H1 (cell line): ENCODE measurements around the gene AP2A2. TPM values are rescaled to one million over a fixed set of nuclear protein-coding genes. Genes with fewer than 3 reads are reported as not detected.

Experiments
- CTCF ChIA-PET: fragments of 300-600 bp; sonication (Branson Sonifier 250); formaldehyde crosslinking; loops from one replicate; lab custom pipeline; 2021; ENCODE audit not compliant: partially characterized antibody; lab: Charles Lee
- POLR2A ChIA-PET: fragments of 300-600 bp; sonication (Branson Sonifier 250); formaldehyde crosslinking; loops from one replicate; lab custom pipeline; 2021; ENCODE audit warnings: inconsistent platforms; ENCODE audit not compliant: partially characterized antibody; lab: Charles Lee
- DNase-seq, 2 experiments: peaks; one replicate each; pipeline versions ENCODE4 v3.0.0 to v3.0.0-alpha.2; 2010 to 2022; ENCODE audit warnings: low spot score in 2 of 2, low read depth in 1 of 2, mixed read lengths in 1 of 2
- FAIRE-seq: peaks from 2 replicates; lab custom pipeline; 2011; peaks lifted over from hg19 to GRCh38; lab: Jason Lieb, UNC
- H2AFZ ChIP-seq: 2 replicates; pipeline ENCODE4 v1.8.1; 2012; ENCODE audit warnings: low read length, inconsistent platforms
- H2AK5ac ChIP-seq: 2 replicates; pipeline ENCODE4 v1.6.1; 2013; ENCODE audit warnings: low read depth, low read length
- H2BK120ac ChIP-seq: replicated peaks from 2 replicates; pipeline ENCODE3; 2013; ENCODE audit warnings: low read depth, low read length, inconsistent platforms
- H2BK12ac ChIP-seq: 2 replicates; pipeline ENCODE4 v1.6.1; 2013; ENCODE audit warnings: low read depth, low read length
- H2BK15ac ChIP-seq: 2 replicates; pipeline ENCODE4 v1.6.1; 2013; ENCODE audit warnings: low read length
- H2BK20ac ChIP-seq: 2 replicates; pipeline ENCODE4 v1.6.1; 2013; ENCODE audit warnings: low read length
- H2BK5ac ChIP-seq: 2 replicates; pipeline ENCODE4 v1.6.1; 2013; ENCODE audit warnings: low read depth, low read length
- H3K14ac ChIP-seq: 2 replicates; pipeline ENCODE4 v1.6.1; 2013; ENCODE audit warnings: inconsistent platforms; ENCODE audit not compliant: insufficient read length
- H3K18ac ChIP-seq: 2 replicates; pipeline ENCODE4 v1.6.1; 2013; ENCODE audit warnings: low read length; ENCODE audit errors: extremely low read depth
- H3K23ac ChIP-seq: 2 replicates; pipeline ENCODE4 v1.6.1; 2013; ENCODE audit warnings: inconsistent platforms; ENCODE audit not compliant: insufficient read length
- H3K23me2 ChIP-seq: 2 replicates; pipeline ENCODE4 v1.6.1; 2013; ENCODE audit warnings: low read depth, low read length
- H3K27ac ChIP-seq: 2 replicates; pipeline ENCODE4 v1.6.1; 2011; ENCODE audit warnings: low read depth, low read length, inconsistent platforms
- H3K27me3 ChIP-seq, 4 experiments: replicated peaks in 1 of 4; 1 replicate in 1 of 4; 2 replicates in 3 of 4; pipeline versions ENCODE4 v1.6.1 to v1.8.1; 2011 to 2013; ENCODE audit warnings: low read length in 3 of 4, mild to moderate bottlenecking in 3 of 4, inconsistent platforms in 2 of 4, mixed read lengths in 2 of 4, moderate library complexity in 1 of 4; ENCODE audit not compliant: control insufficient read depth in 3 of 4, insufficient read depth in 3 of 4; ENCODE audit errors: extremely low read depth in 1 of 4
- H3K36me3 ChIP-seq, 4 experiments: 2 replicates each; pipeline versions ENCODE4 v1.6.1 to v1.8.1; 2011 to 2013; ENCODE audit warnings: mild to moderate bottlenecking in 4 of 4, low read length in 3 of 4, moderate library complexity in 2 of 4, control low read depth in 1 of 4, inconsistent platforms in 1 of 4; ENCODE audit not compliant: insufficient read depth in 4 of 4, control insufficient read depth in 2 of 4
- H3K4ac ChIP-seq: replicated peaks from 2 replicates; pipeline ENCODE3; 2013; ENCODE audit warnings: low read length, low read depth, mixed read lengths, inconsistent platforms; ENCODE audit not compliant: insufficient read length
- H3K4me1 ChIP-seq, 4 experiments: replicated peaks in 1 of 4; 1 replicate in 1 of 4; 2 replicates in 3 of 4; pipeline versions ENCODE4 v1.6.1 to v1.8.1; 2011 to 2013; ENCODE audit warnings: low read length in 3 of 4, inconsistent platforms in 2 of 4, mixed read lengths in 1 of 4; ENCODE audit not compliant: insufficient read depth in 4 of 4, control insufficient read depth in 3 of 4
- H3K4me2 ChIP-seq, 2 experiments: 2 replicates each; pipeline versions ENCODE4 v1.6.1 to v1.8.1; 2011 to 2013; ENCODE audit warnings: low read depth in 2 of 2, low read length in 2 of 2, control low read depth in 1 of 2, inconsistent platforms in 1 of 2, mild to moderate bottlenecking in 1 of 2; ENCODE audit not compliant: insufficient read depth in 1 of 2
- H3K4me3 ChIP-seq, 4 experiments: fragments of 200-600, 300-600 bp in 1 of 4; sonication (generic), shearing (Covaris generic), sonication (Bioruptor Twin) in 1 of 4; 2 replicates each; pipeline versions ENCODE4 v1.5.1 to v1.8.1; 2011 to 2016; ENCODE audit warnings: low read length in 4 of 4, low read depth in 3 of 4, control low read depth in 2 of 4, inconsistent platforms in 2 of 4, mild to moderate bottlenecking in 2 of 4, mixed read lengths in 1 of 4, moderate library complexity in 1 of 4; ENCODE audit not compliant: insufficient read depth in 2 of 4; ENCODE audit errors: extremely low read depth in 1 of 4
- H3K56ac ChIP-seq: replicated peaks from 2 replicates; pipeline ENCODE3; 2013; ENCODE audit warnings: low read depth, mild to moderate bottlenecking, mixed read lengths, low read length, inconsistent platforms; ENCODE audit not compliant: insufficient read length
- H3K79me1 ChIP-seq: 2 replicates; pipeline ENCODE4 v1.6.1; 2013; ENCODE audit warnings: low read depth, low read length, control low read depth
- H3K79me2 ChIP-seq, 2 experiments: 2 replicates each; pipeline versions ENCODE4 v1.6.1 to v1.8.1; 2012 to 2013; ENCODE audit warnings: low read length in 2 of 2, mild to moderate bottlenecking in 2 of 2, inconsistent platforms in 1 of 2; ENCODE audit not compliant: insufficient read depth in 2 of 2, control insufficient read depth in 1 of 2
- H3K9ac ChIP-seq, 4 experiments: replicated peaks in 1 of 4; 1 replicate in 1 of 4; 2 replicates in 3 of 4; pipeline versions ENCODE4 v1.6.1 to v1.8.1; 2011 to 2013; ENCODE audit warnings: low read depth in 3 of 4, low read length in 3 of 4, control low read depth in 2 of 4, mild to moderate bottlenecking in 2 of 4, moderate library complexity in 2 of 4, inconsistent platforms in 1 of 4; ENCODE audit errors: extremely low read depth in 1 of 4
- H3K9me3 ChIP-seq, 2 experiments: 2 replicates each; pipeline versions ENCODE4 v1.6.1 to v1.8.1; 2012 to 2013; ENCODE audit warnings: mild to moderate bottlenecking in 2 of 2, moderate library complexity in 2 of 2, control low read depth in 1 of 2, inconsistent platforms in 1 of 2, low read depth in 1 of 2, low read length in 1 of 2, mixed read lengths in 1 of 2; ENCODE audit not compliant: insufficient read depth in 2 of 2
- H4K20me1 ChIP-seq, 2 experiments: replicated peaks in 1 of 2; 2 replicates each; pipeline versions ENCODE3 to v1.8.1; 2011 to 2013; ENCODE audit warnings: inconsistent platforms in 2 of 2, low read length in 2 of 2, mild to moderate bottlenecking in 1 of 2; ENCODE audit not compliant: insufficient read depth in 2 of 2, control insufficient read depth in 1 of 2
- H4K5ac ChIP-seq: 2 replicates; pipeline ENCODE4 v1.6.1; 2013; ENCODE audit warnings: low read length, low read depth, mixed read lengths, inconsistent platforms; ENCODE audit not compliant: insufficient read length
- H4K8ac ChIP-seq: 2 replicates; pipeline ENCODE4 v1.8.0; 2013; ENCODE audit warnings: mild to moderate bottlenecking, moderate library complexity, low read length, inconsistent platforms; ENCODE audit not compliant: insufficient read depth; ENCODE audit errors: extremely low read depth
- H4K91ac ChIP-seq: replicated peaks from 2 replicates; pipeline ENCODE3; 2013; ENCODE audit warnings: low read length, mixed read lengths, inconsistent platforms; ENCODE audit not compliant: insufficient read length
- ATF3 ChIP-seq: IDR thresholded peaks from 2 replicates; pipeline ENCODE4 v1.6.1; 2011; ENCODE audit warnings: low read depth, mild to moderate bottlenecking, low read length; ENCODE audit not compliant: insufficient read depth
- BACH1 ChIP-seq: IDR thresholded peaks from 2 replicates; pipeline ENCODE4 v1.6.1; 2012; ENCODE audit warnings: low read length, improper control_type of control experiment
- EGR1 ChIP-seq: IDR thresholded peaks from 2 replicates; pipeline ENCODE4 v1.6.1; 2011; ENCODE audit warnings: low read depth, low read length, borderline replicate concordance
- EP300 ChIP-seq, 2 experiments: IDR thresholded peaks; 1 replicate in 1 of 2; 2 replicates in 1 of 2; pipeline ENCODE4 v1.6.1; 2011 to 2012; ENCODE audit warnings: low read depth in 2 of 2, low read length in 2 of 2, mild to moderate bottlenecking in 2 of 2, borderline replicate concordance in 1 of 2, inconsistent platforms in 1 of 2, moderate library complexity in 1 of 2
- GABPA ChIP-seq: IDR thresholded peaks from 2 replicates; pipeline ENCODE4 v1.6.1; 2011; ENCODE audit warnings: mild to moderate bottlenecking, low read length, moderate library complexity, borderline replicate concordance; ENCODE audit not compliant: insufficient read depth
- HDAC6 ChIP-seq: IDR thresholded peaks from one replicate; pipeline ENCODE4 v1.7.1; 2012; ENCODE audit warnings: low read depth, mild to moderate bottlenecking, inconsistent platforms, low read length, moderate library complexity
- KDM4A ChIP-seq: IDR thresholded peaks from one replicate; pipeline ENCODE4 v1.7.1; 2012; ENCODE audit warnings: low read depth, mild to moderate bottlenecking, moderate library complexity, low read length, inconsistent platforms; ENCODE audit not compliant: severe bottlenecking
- MAFK ChIP-seq: IDR thresholded peaks from 2 replicates; pipeline ENCODE4 v1.6.1; 2012; ENCODE audit warnings: low read depth, mild to moderate bottlenecking, improper control_type of control experiment, low read length
- NANOG ChIP-seq: IDR thresholded peaks from 2 replicates; pipeline ENCODE4 v1.6.1; 2011; ENCODE audit warnings: low read length, low read depth, mild to moderate bottlenecking, inconsistent platforms; ENCODE audit not compliant: insufficient read depth, poor library complexity, severe bottlenecking
- NRF1 ChIP-seq: IDR thresholded peaks from 2 replicates; pipeline ENCODE4 v1.6.1; 2011; ENCODE audit warnings: mild to moderate bottlenecking, low read depth, low read length, improper control_type of control experiment
- SIN3A ChIP-seq, 2 experiments: IDR thresholded peaks in 1 of 2; conservative IDR thresholded peaks in 1 of 2; 2 replicates each; pipeline ENCODE4 v1.6.1; 2011 to 2012; ENCODE audit warnings: low read length in 2 of 2, improper control_type of control experiment in 1 of 2, low read depth in 1 of 2, mild to moderate bottlenecking in 1 of 2
- SIX5 ChIP-seq: IDR thresholded peaks from 2 replicates; pipeline ENCODE4 v1.6.1; 2011; ENCODE audit warnings: mild to moderate bottlenecking, low read depth, low read length
- WGBS, 2 experiments: shearing (Covaris generic) in 1 of 2; methylation state at CpG; one replicate each; pipeline versions ENCODE4 v1.1.6 to v1.1.7; 2013 to 2015; ENCODE audit warnings: low lambda C conversion rate in 2 of 2, mixed read lengths in 2 of 2, inconsistent platforms in 1 of 2, low coverage in 1 of 2, missing lambda C conversion rate in 1 of 2; ENCODE audit not compliant: insufficient replicate concordance in 2 of 2, insufficient coverage in 1 of 2, insufficient read length in 1 of 2; ENCODE audit errors: extremely low coverage in 1 of 2, missing lambda C conversion rate in 1 of 2; 5-methylcytosine and 5-hydroxymethylcytosine counted together
- polyA plus RNA-seq, 7 experiments: library from polyadenylated mRNA; depleted of rRNA in 3 of 7; stranded (reverse) in 5 of 7; unstranded in 2 of 7; fragments of >200 nt in 5 of 7; fragments of 200-250 nt in 2 of 7; gene quantifications; 1 replicate in 5 of 7; 2 replicates in 1 of 7; 4 replicates in 1 of 7; pipeline versions ENCODE4 v1.2.1 to v1.2.3, GENCODE V29; 2011 to 2013; ENCODE audit warnings: missing spikeins in 2 of 7, mixed read lengths in 2 of 7
- total RNA-seq: library from RNA; stranded (reverse); fragmentation: NEBNext Ultra II Directional; extraction: Animal tissue kit (Norgen Biotek cat#: 25700); gene quantifications from 2 replicates; pipeline ENCODE4 v1.2.1, GENCODE V29; 2021
- TF ChIP-seq, protein P1 (sequence below): IDR thresholded peaks from 2 replicates; pipeline ENCODE4 v1.6.1; 2012; ENCODE audit warnings: inconsistent platforms

The AP2A2 gene
- total and polyA plus RNA-seq, 2 of the 8 experiments (the other 6 are each of a cell fraction or from before 2014, with no cell fraction given) = 50.0 to 65.0 TPM

DNA sequence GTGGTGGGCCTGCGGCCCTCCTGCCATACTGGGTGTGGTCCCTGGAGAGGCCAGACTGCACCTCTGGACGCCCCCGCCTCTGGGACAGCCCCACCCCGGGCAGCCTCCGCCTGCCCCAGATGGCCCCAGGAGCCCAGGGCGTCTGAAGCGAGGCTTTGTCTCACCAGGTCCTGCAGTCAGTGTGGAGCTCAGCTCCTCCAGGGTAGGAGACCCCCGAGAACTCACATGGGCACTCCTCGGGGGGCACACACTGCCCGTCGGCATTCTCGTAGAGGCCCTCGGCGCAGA is 100.4 kb downstream of the AP2A2 start:
- Histone ChIP-seq H3K36me3 (no peaks in the 10 kb centered on the region; a peak in 1 of 8 replicates), H4K5ac (no peak overlapping the region), H3K27ac (no peak overlapping the region), H3K4me1 (no peaks in the 10 kb centered on the region), H3K14ac (no peak overlapping the region), H3K79me1 (no peaks in the 10 kb centered on the region), H2BK15ac (no peak overlapping the region; the same call in 1 of the 2 replicates), H3K23ac (no peak overlapping the region), H3K27me3 (no peaks in the 10 kb centered on the region), H3K4me3 (no peak overlapping the region), H2AK5ac (no peak overlapping the region), H3K79me2 (no peaks in the 10 kb centered on the region), H3K9me3 (no peaks in the 10 kb centered on the region), H2BK120ac (no peak overlapping the region), H2AFZ (no peak overlapping the region), H2BK12ac (no peak overlapping the region), H3K4ac (no peak overlapping the region), H3K18ac (no peak overlapping the region), H3K23me2 (peaks cover 5% of the 10 kb centered on the region), H3K9ac (no peak overlapping the region), H2BK5ac (no peak overlapping the region), H2BK20ac (no peak overlapping the region), H3K4me2 (no peak overlapping the region), H4K91ac (no peak overlapping the region), H3K56ac (no peak overlapping the region), H4K20me1 (peaks cover 0 to 6% of the 10 kb centered on the region in 2 experiments), H4K8ac (no peak overlapping the region)
- POLR2A ChIA-PET = interaction anchor here (0.8 to 1.5 kb wide), 4 partner anchors 10 to 167 kb away, joined by 3 to 4 read pairs (median 4); no protein-coding TSS in a partner anchor
- DNase-seq (no peak), FAIRE-seq (no peak)
- CTCF ChIA-PET = interaction anchor here (0.7 to 1.2 kb wide), 2 partner anchors 21 to 81 kb away, joined by 3 read pairs; no protein-coding TSS in a partner anchor
- no peak for TF ChIP-seq KDM4A
- TF ChIP-seq ATF3 = no peak
- TF ChIP-seq SIN3A (conservative IDR thresholded peaks at IDR 0.05 in 1 of 2, IDR thresholded peaks at IDR 0.05 in 1 of 2; ENCODE audit: low read depth in 1 of 2, low read length in 2 of 2) = no peak
- no peak for TF ChIP-seq EP300 (IDR thresholded peaks at IDR 0.05; ENCODE audit: borderline replicate concordance in 1 of 2, low read depth in 2 of 2, low read length in 2 of 2)
- no peak for TF ChIP-seq BACH1
- no peak for TF ChIP-seq SIX5
- no peak for TF ChIP-seq NANOG
- TF ChIP-seq HDAC6 = no peak
- TF ChIP-seq, protein P1, sequence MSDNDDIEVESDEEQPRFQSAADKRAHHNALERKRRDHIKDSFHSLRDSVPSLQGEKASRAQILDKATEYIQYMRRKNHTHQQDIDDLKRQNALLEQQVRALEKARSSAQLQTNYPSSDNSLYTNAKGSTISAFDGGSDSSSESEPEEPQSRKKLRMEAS = no peak
- TF ChIP-seq GABPA = no peak
- no peak for TF ChIP-seq NRF1
- no peak for TF ChIP-seq MAFK
- TF ChIP-seq EGR1 = no peak
- 87% methylated on average over 11 of the region's 14 CpGs; no CpG with 5 or more reads in 1 of the 2 experiments for WGBS, 2 experiments
